Caki2 (cell line): ENCODE measurements around the gene CFAP61. TPM values are rescaled to one million over a fixed set of nuclear protein-coding genes. Genes with fewer than 3 reads are reported as not detected.
"Not testable (repeated sequence)": the region's sequence is repeated elsewhere in the genome, so short reads cannot be mapped to it uniquely, and the experiment has no call there.

ENCODE experiments used
- DNase-seq: peaks from one replicate; pipeline ENCODE4 v3.0.0-alpha.2; 2015; ENCODE audit warnings: low read depth
- in situ Hi-C: cut with HindIII; loops from 2 replicates; pipeline ENCODE4 v1.10.0; 2016; ENCODE audit warnings: low sequenced_read_pairs, low pct_unique_long_range_greater_than_20kb, mixed read lengths
- total RNA-seq: library from RNA; depleted of rRNA; stranded (reverse); fragments of >200 nt; shearing (Covaris generic); gene quantifications from 2 replicates; pipeline ENCODE4 v1.2.3, GENCODE V29; 2014; ENCODE audit warnings: low replicate concordance

CFAP61 gene
- total RNA-seq, 1 experiment from 2014 or later = 0.07 TPM

DNA sequence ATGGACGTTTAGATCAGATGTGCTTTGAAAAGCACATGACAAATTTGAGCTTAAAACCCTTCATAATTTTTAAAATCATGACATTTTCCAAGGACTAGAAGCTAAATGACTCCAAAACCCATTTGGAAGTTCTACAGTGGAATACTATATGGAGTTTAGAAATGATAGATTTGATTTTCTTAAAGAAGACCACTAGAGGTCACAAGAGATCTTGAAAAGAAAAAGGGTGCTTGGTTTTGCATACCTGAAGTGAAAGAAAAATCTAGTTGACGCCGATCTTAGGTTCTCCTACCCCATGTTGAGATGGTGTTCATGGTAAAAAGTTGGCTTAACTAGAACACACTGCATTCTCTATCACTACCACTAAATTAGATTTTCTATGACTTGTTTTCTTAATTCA, 31.5 kb downstream of the CFAP61 start:
- in situ Hi-C loops = no loop called here
- peak; percentile 51 for DNase-seq

DNA sequence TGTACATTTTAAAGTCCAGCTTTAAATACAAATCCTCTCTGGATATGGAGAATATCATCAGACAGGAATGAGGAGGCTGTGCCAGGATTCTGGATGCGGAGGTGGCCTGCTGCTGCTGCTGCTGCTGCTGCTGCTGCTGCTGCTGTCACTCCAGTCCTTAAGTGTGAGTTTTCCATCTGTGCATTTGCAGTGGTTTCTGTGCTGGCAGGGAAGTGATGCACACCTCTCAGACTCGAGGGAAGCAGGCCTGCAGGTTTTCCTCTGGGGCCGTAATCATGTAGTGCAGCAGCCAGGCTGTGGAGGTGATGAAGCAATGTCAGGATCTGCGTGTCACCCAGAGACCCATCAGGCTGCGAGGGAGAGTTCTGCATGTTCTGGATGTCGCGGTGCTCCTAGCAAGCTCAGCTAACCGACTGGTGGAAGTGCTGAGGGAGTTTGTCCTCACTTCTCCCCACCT, 32.0 kb downstream of the CFAP61 start:
- in situ Hi-C loops = no loop called here
- DNase-seq = no peak

DNA sequence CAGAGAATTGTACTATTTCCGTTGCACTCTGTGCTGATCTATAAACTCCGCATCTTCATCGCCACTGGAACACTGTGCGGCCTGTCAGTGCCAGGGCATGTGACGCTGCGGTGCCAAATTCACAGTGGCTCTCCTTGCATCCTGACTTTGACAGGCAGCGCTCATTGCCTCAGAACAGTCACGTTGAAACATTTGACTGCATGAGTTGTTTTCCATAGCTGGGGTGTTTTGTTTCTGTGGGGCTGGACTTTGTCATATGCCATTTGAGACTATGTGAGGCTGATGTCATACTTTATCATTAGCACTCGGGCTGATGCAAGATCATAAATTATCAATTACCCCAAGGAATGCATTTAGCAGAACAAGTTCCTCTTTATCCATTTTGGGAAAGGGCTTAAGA, 32.7 kb downstream of the CFAP61 start:
- DNase-seq = no peak
- in situ Hi-C loops = no loop called here

DNA sequence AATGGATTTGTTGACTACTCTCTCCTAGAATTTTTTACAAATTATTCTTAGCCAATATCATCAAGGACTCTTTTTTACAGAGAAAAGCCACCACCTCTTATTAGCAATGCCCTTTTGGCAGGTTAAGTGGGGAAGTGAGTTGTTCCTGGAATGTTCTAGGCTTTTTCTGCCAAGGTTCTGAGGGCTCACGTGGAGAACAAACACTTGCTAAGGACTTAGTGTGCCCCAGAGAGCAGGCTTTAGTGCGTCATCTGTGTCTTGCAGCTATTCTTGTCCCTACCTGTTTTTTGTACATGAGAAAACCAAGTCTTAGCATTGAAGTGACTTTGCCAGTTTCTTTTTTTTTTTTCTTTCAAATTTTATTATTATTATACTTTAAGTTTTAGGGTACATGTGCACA, 33.5 kb downstream of the CFAP61 start:
- no peak for DNase-seq
- in situ Hi-C loops = no loop called here

DNA sequence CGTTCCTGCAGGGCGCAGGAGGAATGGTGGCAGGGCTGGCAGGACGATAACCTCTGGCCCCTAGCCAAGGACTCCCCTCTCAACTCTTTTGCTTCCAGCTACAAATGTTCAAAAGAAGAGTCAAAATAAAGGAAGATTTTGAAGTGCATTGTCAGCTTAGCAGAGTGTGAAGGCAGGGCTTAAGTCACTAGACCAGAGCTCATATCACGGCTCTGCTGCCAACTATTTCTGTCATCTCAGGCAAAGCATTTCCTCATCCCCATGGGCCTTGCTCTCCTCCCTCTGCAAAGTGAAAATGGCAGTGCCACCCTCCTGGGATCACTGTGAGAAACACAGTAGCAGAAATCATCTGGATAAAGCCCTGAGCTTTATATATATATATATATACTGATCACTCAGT, 36.7 kb downstream of the CFAP61 start:
- in situ Hi-C loops = no loop called here
- DNase-seq = no peak

DNA sequence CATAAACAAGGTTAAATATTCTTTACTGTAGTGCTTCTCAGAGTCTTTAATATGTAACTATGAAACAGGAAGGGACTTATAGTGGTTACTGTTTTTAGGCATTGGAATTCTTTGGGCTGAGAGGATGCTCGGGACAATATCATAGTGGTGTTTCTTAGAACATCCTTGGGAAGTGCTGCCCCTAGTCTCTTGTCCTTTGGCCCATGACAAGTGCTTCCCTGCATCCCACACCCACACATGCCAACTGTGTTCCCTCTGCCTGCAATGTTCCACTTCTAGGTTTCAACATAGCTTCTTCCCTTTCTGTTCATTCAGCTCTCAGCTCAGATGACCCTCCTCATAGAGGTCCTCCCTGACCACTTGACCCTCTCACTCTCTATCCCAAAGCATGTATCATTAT, 37.6 kb downstream of the CFAP61 start:
- no peak for DNase-seq
- in situ Hi-C loops = no loop called here

DNA sequence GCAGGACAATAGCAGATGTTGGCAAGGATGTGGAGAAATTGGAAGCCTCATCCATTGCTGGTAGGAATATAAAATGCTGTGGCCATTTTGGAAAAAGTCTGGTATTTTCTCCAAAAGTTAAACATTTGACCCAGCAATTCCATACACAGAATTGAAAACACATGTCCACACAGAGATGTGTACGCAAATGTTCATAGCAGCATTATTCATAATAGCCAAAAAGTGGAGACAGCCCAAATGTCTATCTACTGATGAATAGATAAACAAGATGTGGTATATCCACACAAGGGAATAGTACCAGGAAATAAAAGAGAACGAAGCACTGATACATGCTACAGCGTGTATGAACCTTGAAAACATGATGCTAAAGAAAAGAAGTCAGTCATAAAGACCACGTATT, 40.5 kb downstream of the CFAP61 start:
- DNase-seq = no peak
- in situ Hi-C loops = no loop called here

DNA sequence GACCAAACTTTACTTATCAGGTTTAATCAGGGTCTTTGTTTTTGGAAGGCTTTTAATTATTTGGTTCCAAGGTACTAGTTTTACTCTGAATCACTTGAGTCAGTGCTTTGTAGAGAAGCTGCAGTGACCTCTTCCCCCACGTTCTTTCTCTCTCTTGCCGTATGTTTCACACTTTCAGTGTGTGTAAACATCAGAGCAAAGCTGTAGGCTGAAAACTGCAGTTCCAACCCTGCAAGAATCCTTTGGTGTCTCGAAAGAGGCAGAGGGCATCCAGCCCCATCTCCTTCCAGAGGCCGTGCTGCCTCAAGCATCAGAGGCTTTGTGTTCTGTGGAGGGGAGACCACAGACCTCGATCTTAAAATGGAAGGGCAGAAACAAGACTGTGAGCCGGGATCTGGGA, 42.1 kb downstream of the CFAP61 start:
- in situ Hi-C loops = no loop called here
- no peak for DNase-seq

DNA sequence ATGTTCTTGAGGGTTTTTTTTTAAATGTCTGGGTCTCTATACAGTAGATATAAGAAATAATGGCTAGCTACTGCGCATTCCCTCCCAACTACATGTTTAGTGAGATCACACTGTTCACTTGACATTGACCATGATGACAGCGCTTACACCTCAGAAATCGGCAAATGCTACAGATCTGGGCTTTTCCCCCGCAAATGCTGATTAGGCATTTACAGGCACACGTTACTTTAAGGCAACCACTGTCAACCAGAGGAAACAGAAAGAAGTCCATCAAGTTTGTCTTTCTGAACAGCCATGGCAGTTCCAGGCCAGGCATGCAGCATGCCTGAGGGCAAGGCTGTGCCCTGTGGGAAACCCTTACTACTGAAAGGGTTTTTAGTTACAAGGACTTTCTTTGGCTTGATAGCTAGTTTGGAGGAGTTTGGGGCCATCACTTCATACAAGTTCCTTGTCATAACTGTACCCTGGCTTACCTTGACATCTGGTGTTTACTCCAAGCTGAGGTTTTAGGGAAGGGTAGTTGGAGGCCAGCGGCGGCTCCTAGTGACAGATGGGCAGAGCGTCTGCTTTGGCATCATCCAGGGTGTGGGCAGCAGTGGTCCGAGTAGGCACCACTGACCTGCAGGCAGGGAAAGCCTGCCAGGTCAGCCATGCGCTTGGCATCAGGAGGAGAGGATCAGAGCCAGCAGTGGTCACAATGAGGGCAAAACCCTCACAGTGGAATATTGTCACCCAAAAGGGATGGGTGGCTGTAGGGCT, 43.0 kb downstream of the CFAP61 start:
- in situ Hi-C loops = no loop called here
- DNase-seq = no peak

DNA sequence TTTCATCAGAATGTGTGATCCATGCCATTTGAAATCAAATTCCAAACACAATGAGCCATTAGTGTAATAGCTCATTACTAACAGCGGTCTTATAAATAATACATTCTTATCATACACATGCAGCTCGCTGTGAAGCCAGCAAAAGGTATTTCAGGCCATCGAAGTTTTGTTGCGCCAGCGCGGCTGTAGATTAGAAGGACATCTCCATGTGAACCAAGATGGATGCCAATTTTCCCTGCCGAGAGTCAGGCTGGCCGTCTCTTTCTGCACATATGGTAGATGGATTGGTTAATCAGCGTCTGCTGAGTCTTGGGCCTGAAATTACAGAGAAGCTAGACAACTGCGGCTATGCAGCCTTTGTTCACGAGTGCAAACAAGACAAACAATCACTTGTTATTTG, 44.1 kb downstream of the CFAP61 start:
- in situ Hi-C loops = no loop called here
- no peak for DNase-seq

DNA sequence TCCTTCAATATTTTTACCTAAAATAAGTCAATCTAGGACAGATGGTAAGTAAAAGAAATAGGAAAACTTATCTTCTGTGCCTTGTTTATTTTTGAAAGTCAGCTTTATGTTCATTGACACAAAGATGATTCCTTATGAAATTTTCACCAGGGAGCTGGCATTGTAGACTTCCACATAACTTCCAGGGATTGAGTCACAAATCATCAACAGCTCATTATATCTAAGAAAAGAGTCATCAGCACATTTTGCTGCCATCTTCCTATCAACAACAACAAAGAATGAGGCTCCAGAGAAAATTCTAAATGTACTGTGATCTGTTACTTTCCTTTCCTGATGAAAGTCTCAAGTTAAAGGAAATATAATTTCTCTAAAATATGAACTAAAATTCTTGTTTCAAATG, 48.5 kb downstream of the CFAP61 start:
- no peak for DNase-seq
- in situ Hi-C loops = no loop called here

DNA sequence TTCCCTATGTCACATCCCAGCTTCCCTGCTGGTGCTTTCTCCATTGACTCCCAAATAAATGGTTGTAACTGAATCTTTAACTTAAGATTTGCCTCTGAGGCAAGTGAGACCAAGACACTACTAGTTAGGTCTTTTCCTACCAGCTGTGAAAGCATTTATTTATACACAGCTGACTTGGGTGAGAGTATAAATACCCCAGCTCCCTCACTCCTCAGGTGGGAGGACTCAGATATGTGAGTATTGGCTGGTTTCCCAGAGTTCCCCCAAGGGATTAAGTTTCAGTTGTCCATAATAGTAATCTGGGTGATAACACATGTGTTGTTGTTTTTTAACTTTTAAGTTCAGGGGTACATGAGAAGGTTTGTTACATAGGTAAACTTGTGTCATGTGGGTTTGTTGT, 49.8 kb downstream of the CFAP61 start:
- no peak for DNase-seq
- in situ Hi-C loops = no loop called here

DNA sequence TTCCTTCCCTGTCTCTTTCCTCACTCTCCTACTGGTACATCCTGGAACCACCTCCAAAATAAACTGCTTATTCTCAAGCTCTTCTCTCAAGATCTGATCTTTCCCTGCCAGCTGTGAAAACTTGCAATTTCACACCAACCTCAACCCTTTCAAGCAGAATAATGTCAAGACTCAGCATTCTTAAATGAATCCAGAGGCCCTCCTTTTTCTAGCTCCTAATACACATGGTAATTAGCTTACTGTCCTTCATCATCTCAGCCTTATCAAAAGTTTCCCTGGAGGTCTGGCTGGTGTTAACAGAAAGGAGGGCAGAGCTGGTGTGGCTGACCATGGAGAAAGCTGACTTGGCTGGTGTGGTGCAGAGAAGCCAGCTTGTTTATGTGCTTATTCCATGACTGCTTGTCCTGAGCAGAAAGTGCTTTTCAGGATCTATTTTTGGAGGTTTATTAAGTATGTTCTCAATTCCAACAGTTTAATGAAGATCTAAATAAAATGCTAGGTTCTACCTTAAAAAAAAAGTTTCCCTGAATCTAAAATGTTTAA, 50.5 kb downstream of the CFAP61 start:
- no peak for DNase-seq
- in situ Hi-C loops = no loop called here

DNA sequence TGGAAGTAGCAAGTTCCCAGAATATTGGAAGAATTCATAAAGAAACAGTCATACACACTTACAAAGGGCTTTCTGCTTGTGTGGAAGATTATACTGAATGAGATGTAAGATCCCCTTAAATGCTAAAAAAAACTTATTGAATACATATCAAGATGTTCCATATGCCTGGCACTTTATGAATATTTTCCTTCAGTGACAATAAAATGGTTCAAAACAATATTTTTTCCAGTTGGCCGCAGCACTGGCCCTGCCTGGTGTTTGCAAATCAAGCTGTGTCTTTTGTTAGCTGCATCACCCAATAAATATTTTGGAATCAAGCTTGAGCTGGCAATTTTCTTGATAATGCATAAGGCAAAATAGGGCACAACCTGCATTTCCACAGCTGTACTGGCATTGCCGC, 51.2 kb downstream of the CFAP61 start:
- in situ Hi-C loops = no loop called here
- DNase-seq = no peak

DNA sequence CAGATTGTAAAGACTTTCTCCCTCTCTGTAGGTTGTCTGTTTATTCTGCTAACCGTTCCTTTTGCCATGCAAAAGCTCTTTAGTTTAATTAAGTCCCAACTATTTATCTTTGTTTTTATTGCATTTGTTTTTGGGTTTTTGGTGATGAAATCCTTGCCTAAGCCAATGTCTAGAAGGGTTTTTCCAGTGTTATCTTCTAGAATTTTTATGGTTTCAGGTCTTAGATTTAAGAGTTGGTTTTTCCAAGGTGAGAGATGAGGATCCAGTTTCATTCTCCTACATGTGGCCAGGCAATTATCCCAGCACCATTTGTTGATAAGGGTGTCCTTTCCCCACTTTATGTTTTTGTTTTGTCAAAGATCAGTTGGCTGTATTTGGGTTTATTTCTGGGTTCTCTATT, 70.9 kb downstream of the CFAP61 start:
- in situ Hi-C loops, DNase-seq: not testable (repeated sequence)

DNA sequence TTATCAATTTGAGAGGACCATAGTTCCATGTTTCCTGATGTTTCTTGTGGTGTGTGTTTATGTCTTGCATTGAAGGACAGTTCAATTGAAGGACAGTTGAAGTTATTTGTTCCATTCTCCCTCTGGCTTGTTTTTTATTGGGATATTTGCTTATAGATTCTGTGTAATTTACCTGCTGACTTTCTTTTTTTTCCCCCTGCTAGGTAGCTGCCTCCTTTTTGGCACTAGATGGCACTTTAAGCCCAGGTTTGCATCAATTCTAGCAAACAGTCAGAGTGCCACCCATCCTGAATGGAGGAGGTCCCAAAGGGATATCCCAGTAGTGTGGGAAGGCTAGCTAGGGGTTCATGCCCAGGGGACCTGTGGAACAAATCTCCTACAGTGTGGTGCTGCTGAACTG, 78.1 kb downstream of the CFAP61 start:
- DNase-seq = peak; percentile 6
- in situ Hi-C loops = no loop called here

DNA sequence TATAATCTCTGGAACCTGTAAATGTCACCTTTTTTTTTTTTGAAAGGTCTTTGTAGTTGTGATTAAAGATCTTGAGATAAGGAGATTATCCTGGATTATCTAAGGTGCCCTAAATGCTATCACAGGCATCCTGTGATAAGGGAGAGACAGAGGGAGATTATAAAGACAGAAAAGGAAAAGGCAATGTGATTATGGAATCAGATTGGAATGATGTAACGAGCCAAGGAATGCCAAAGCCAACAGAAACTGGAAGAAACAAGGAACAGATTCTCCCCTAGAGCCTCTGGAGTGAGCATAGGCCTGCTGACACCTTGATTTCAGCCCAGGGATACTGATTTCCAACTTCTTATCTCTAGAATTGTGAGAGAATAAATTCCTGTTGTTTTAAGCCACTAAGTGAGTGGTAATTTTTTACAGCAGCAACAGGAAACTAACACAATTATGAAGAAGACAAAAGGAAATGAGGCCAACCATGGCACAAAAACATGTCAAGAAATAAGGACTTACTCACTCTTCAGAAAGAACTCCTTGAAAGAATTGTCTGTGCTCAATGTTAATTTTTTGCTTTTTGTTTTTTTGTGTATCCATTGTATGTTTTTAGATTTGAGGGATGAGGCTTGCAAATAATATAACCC, 82.7 kb downstream of the CFAP61 start:
- in situ Hi-C loops = no loop called here
- no peak for DNase-seq

DNA sequence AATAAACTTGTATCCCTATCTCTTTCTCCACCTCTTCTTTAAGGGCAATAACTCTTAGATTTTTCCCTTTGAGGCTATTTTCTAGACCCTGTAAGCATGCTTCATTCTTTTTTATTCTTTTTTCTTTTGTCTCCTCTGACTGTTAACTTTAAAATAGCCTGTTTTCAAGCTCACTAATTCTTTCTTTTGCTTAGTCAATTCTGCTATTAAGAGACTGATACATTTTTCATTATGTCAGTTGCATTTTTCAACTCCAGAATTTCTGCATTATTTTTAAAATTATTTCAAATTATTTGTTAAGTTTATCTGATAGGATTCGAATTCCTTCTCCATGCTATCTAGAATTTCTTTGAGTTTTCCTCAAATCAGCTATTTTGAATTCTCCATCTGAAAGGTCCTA, 84.0 kb downstream of the CFAP61 start:
- DNase-seq = no peak
- in situ Hi-C loops = no loop called here

DNA sequence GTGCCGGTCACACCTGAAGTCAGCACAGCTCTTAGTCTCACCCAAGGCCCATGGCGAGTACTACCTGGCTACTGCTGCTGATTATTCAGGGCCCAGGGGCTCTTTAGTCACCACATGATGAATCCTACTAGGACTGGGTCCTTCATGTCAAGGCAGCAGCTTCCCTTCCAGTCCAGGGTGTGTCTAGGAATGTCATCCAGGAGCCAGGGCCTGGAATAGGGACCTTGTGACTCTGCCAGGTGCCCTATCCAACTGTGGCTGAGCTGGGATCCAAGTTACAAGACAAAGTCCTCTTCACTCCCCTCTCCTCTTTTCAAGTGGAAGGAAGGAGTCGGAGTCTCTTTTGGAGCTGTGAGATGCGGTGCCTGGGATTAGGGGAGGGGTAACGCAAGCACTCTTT, 85.5 kb downstream of the CFAP61 start:
- DNase-seq = no peak
- in situ Hi-C loops = no loop called here
